ENCODE data around the gene CDCP2.

Gene CDCP2

GRCh38 chr1:54109129-54110090 lies 43.4 kb downstream of the CDCP2 start:
- DNase-seq (ENCODE audit: low read depth in 1 of 2, low spot score in 1 of 2) = no peak
- TF ChIP-seq POLR2AphosphoS5 (IDR thresholded peaks at IDR 0.05; ENCODE audit: low read depth) (no peak), REST (IDR thresholded peaks at IDR 0.05; ENCODE audit: insufficient replicate concordance, low read depth) (no peak), CTCF (IDR thresholded peaks at IDR 0.05; ENCODE audit: insufficient read depth, low read length) (no peak), GABPA (IDR thresholded peaks at IDR 0.05; ENCODE audit: low read depth) (no peak), SPI1 (IDR thresholded peaks at IDR 0.05; ENCODE audit: borderline replicate concordance, low read depth) (no peak)
- H3K27ac ChIP-seq (replicated peaks) = no peak overlapping the region
- no peak overlapping the region for H3K4me3 ChIP-seq (replicated peaks; ENCODE audit: insufficient read depth, low read length)
- no peaks in the 10 kb centered on the region for H3K27me3 ChIP-seq (ENCODE audit: insufficient read depth, poor library complexity, severe bottlenecking)

GRCh38 chr1:54108156-54108555 lies 44.6 kb downstream of the CDCP2 start:
- TF ChIP-seq SPI1 (IDR thresholded peaks at IDR 0.05; ENCODE audit: borderline replicate concordance, low read depth) (no peak), GABPA (IDR thresholded peaks at IDR 0.05; ENCODE audit: low read depth) (no peak), REST (IDR thresholded peaks at IDR 0.05; ENCODE audit: insufficient replicate concordance, low read depth) (no peak), POLR2AphosphoS5 (IDR thresholded peaks at IDR 0.05; ENCODE audit: low read depth) (no peak), CTCF (IDR thresholded peaks at IDR 0.05; ENCODE audit: insufficient read depth, low read length) (no peak)
- Histone ChIP-seq H3K27me3 (ENCODE audit: insufficient read depth, poor library complexity, severe bottlenecking) (no peaks in the 10 kb centered on the region), H3K4me3 (replicated peaks; ENCODE audit: insufficient read depth, low read length) (no peak overlapping the region), H3K27ac (replicated peaks) (no peak overlapping the region)
- DNase-seq (ENCODE audit: low read depth in 1 of 2, low spot score in 1 of 2) = no peak

GRCh38 chr1:54107131-54107530 lies 45.7 kb downstream of the CDCP2 start:
- Histone ChIP-seq H3K27ac (replicated peaks) (no peak overlapping the region), H3K4me3 (replicated peaks; ENCODE audit: insufficient read depth, low read length) (no peak overlapping the region), H3K27me3 (ENCODE audit: insufficient read depth, poor library complexity, severe bottlenecking) (no peaks in the 10 kb centered on the region)
- TF ChIP-seq SPI1 (IDR thresholded peaks at IDR 0.05; ENCODE audit: borderline replicate concordance, low read depth) (no peak), POLR2AphosphoS5 (IDR thresholded peaks at IDR 0.05; ENCODE audit: low read depth) (no peak), CTCF (IDR thresholded peaks at IDR 0.05; ENCODE audit: insufficient read depth, low read length) (no peak), REST (IDR thresholded peaks at IDR 0.05; ENCODE audit: insufficient replicate concordance, low read depth) (no peak), GABPA (IDR thresholded peaks at IDR 0.05; ENCODE audit: low read depth) (no peak)
- DNase-seq (ENCODE audit: low read depth in 1 of 2, low spot score in 1 of 2) = no peak
